ENCODE data around the gene PKIB.

- TF ChIP-seq EZH2 (IDR thresholded peaks at IDR 0.05; ENCODE audit: low read length, unreplicated experiment) (no peak), CTCF (conservative IDR thresholded peaks at IDR 0.05; ENCODE audit: low read depth, low read length) (no peak), EZH2phosphoT487 (IDR thresholded peaks at IDR 0.05; ENCODE audit: borderline replicate concordance, low read length) (no peak)
These were observed 6.7 kb downstream of the PKIB start for GRCh38 chr6:122616877-122617276.
